Measurements from ENCODE around the gene FLNB.
A peak's percentile ranks its signal among the peaks of the same experiment; 100 is the strongest.

The FLNB gene

DNA sequence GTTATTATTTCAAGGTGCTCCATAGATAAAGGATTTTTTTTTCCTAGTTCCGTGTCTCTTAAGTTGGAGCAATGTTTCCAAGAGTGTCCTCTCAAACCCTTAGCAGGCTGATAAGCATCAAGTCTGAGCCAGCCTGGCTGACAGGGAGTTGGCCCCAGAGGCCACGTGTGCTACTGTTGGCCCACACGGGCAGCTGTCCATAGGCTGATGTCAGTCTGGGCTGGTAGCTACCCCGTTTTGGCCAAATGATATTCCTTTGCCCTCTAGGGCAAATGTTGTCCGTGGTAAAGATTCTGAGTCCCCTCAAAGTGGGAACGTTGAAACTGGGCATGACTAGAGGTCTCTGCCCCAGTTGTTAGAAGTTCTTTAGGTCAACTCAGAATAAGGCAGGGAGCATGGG, 99.4 kb downstream of the FLNB start:
- TF ChIP-seq, protein P1, sequence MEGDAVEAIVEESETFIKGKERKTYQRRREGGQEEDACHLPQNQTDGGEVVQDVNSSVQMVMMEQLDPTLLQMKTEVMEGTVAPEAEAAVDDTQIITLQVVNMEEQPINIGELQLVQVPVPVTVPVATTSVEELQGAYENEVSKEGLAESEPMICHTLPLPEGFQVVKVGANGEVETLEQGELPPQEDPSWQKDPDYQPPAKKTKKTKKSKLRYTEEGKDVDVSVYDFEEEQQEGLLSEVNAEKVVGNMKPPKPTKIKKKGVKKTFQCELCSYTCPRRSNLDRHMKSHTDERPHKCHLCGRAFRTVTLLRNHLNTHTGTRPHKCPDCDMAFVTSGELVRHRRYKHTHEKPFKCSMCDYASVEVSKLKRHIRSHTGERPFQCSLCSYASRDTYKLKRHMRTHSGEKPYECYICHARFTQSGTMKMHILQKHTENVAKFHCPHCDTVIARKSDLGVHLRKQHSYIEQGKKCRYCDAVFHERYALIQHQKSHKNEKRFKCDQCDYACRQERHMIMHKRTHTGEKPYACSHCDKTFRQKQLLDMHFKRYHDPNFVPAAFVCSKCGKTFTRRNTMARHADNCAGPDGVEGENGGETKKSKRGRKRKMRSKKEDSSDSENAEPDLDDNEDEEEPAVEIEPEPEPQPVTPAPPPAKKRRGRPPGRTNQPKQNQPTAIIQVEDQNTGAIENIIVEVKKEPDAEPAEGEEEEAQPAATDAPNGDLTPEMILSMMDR (conservative IDR thresholded peaks at IDR 0.05), result no peak
- H3K27ac ChIP-seq, result peak overlapping the region; percentile 92; the same call in 1 of the 2 replicates

GRCh38 chr3:58109752-58110151, 101.5 kb downstream of the FLNB start:
- H3K27ac ChIP-seq, result peak overlapping the region; percentile 92
- TF ChIP-seq, protein P1 (conservative IDR thresholded peaks at IDR 0.05), result no peak

DNA sequence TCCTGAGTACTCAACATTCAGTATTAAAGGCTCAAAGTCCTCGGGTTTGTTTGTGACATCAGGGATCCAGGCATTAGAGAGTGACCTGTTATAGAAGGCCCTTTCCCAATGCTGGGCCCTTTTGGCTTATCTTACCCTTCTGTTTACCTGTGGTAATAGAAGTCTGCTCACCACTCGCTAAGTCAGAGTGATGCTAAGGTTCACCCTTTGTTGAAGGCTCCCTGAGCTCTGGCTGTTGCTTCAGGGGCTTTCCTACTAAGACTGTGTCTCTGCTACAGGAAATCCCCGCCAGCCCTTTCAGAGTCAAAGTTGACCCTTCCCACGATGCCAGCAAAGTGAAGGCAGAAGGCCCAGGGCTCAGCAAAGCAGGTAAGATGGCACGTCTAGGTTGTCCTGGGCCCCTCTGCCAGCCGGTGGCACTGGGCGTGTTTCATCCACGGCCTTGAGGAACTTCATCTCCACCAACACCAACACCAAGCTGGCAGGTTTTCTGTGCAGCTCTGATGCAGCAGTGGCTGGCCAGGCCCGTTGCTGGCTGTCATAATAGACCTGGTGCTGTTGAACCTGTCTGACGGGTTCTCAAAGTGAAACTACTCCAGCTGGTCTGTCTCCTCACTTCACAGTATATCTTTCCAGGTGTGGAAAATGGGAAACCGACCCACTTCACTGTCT, 103.4 kb downstream of the FLNB start:
- TF ChIP-seq, protein P1 (conservative IDR thresholded peaks at IDR 0.05), result no peak
- peak overlapping the region; percentile 92 for H3K27ac ChIP-seq

GRCh38 chr3:58112185-58112535, 103.9 kb downstream of the FLNB start:
- H3K27ac ChIP-seq, result peak overlapping the region; percentile 92
- TF ChIP-seq, protein P1 (conservative IDR thresholded peaks at IDR 0.05), result no peak

- peak overlapping the region; percentile 90; the same call in 1 of the 2 replicates for H3K27ac ChIP-seq
- TF ChIP-seq, protein P1 (conservative IDR thresholded peaks at IDR 0.05), result no peak
These were observed 107.0 kb downstream of the FLNB start for GRCh38 chr3:58115175-58115574.

DNA sequence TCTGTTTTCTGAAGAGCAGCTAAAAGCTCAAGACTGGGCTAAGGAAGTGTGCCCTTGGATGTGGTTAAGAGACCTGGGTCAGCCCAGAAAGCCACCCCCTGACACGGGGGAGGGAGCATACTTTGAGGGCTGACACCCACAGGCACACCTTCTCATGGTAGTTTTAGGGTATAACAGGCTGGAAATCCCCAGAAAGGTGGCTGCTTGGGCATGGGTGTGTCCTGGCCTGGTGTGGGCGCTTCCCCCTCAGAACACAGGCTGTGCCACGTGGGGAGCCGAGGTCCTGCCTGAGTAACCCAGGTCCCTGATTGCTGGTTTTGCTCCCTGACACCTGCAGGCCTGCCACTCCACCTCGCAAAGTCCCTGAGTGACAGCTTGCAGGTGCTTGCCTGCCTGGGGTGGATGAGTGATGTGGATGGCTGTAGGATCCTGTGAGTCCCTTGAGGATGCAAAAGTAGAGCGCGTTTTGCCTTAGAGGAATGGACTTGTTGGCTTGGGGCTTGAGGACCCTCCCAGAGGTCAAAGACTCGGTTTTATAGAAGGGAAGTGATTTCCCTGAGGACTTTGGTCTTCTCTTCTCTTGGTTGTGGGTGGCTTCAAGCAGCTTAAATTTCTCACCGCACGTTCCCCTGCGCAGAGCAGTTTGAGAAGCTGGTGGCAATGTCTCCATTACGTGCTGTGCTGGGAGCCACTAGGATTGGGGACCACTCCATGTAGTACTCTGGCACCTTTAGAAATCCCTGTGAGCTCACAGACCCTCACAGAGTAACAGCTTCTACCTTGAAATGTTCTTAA, 108.1 kb downstream of the FLNB start:
- H3K27ac ChIP-seq, result peak overlapping the region; percentile 90

DNA sequence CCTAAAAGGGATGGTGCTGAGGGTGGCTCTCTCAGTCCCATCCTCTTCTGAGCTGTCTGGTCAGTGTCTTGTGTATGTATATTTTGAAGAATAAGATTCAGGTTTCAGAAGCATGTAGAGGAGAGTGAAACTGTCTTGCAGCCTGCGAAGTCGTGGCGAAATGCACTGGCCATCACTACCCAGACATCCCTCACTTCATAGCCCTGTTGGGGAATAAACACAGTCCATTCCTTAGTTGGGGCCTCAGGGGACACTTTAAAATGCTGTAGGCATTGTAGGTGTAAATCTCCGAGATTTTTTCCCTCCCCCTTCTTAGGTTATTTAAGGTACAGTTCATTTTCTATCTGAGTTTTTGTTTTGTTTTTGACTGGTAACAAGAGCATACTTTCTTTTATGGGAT, 108.8 kb downstream of the FLNB start:
- TF ChIP-seq, protein P1 (conservative IDR thresholded peaks at IDR 0.05), result no peak
- H3K27ac ChIP-seq, result peak overlapping the region; percentile 90

More for the DNA sequence above, 108.1 kb downstream of the FLNB start:
- TF ChIP-seq, protein P1 (conservative IDR thresholded peaks at IDR 0.05), result no peak

Measured in VCaP (cell line).